HG03565 (cell line): ENCODE results near the gene HOMEZ.
"Not testable (repeated sequence)": the region's sequence is repeated elsewhere in the genome, so short reads cannot be mapped to it uniquely, and the experiment has no call there.

Source experiments
- ATAC-seq: cut with Tn5 transposase; IDR thresholded peaks from one replicate; pipeline ENCODE4 v1.9.1; 2021; ENCODE audit warnings: mild to moderate bottlenecking, moderate library complexity; ENCODE audit not compliant: unreplicated experiment

HOMEZ gene

DNA sequence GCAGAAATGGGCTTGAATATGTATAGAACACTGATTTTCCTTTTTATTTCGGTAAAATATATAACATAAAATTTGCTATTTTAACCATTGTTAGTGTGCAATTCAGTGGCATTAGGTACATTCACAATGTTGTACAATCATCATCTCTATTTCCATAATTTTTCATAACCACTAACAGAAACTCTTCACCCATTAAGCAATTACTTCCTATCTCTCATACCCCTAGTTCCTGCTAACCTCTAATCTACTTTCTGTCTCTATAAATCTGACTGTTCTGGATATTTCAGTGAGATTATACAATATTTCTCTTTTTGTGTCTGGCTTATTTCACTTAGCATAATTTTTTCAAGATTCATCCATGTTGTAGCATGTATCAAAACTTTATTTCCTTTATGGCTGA, 57.1 kb downstream of the HOMEZ start:
- ATAC-seq, result no peak

DNA sequence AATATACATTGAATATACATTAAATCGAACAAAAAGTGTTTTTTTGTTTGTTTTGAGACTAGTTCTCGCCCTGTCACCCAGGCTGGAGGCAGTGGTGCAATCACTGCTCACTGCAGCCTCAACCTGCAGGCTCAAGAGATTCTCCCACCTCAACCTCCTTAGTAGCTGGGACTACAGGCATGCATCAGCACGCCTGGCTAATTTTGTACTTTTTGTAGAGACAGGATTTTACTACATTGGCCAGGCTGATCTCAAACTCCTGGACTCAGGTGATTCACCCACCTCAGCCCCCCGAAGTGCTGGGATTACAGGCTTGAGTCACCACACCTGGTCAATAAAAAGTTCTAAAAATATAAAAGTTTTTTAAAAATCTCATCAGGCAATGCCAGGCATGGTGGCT, 58.4 kb downstream of the HOMEZ start:
- ATAC-seq, result no peak

DNA sequence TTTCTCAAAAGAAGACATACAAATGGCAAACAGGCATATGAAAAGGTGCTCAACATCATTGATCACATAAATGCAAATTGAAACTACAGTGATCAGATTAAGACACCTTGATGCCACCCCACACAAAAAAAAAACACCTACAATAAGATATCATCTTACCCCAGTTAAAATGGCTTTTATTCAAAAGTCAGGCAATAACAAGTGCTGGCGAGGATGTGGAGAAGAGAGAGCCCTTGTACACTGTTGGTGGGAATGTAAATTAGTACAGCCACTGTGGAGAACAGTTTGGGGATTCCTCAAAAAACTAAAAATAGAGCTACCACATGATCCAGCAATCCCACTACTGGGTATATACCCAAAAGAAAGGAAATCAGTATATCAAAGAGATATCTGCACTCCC, 61.0 kb downstream of the HOMEZ start:
- not testable (repeated sequence) for ATAC-seq
